ENCODE data around the gene YJEFN3. TPM values are rescaled to one million over a fixed set of nuclear protein-coding genes. Genes with fewer than 3 reads are reported as not detected.

Gene YJEFN3
- total RNA-seq, 1 donor from 2014 or later: 4.9 TPM

GRCh38 chr19:19567391-19567790 is 38.7 kb downstream of the YJEFN3 start:
- intact Hi-C loops (cut with DNase I): no loop called here
- no peak for DNase-seq (ENCODE audit: low spot score)
- ATAC-seq: no peak

- intact Hi-C loops (cut with DNase I): no loop called here
- DNase-seq (ENCODE audit: low spot score) (no peak), ATAC-seq (no peak)
These were observed 40.4 kb downstream of the YJEFN3 start for GRCh38 chr19:19568802-19569756.

- no peak for DNase-seq (ENCODE audit: low spot score)
- ATAC-seq: no peak
- intact Hi-C loops (cut with DNase I): no loop called here
These were observed 41.9 kb downstream of the YJEFN3 start for GRCh38 chr19:19570571-19570970.

- DNase-seq (ENCODE audit: low spot score) (no peak), ATAC-seq (no peak)
- intact Hi-C loops (cut with DNase I): no loop called here
These were observed 42.5 kb downstream of the YJEFN3 start for GRCh38 chr19:19571071-19571786.

DNA sequence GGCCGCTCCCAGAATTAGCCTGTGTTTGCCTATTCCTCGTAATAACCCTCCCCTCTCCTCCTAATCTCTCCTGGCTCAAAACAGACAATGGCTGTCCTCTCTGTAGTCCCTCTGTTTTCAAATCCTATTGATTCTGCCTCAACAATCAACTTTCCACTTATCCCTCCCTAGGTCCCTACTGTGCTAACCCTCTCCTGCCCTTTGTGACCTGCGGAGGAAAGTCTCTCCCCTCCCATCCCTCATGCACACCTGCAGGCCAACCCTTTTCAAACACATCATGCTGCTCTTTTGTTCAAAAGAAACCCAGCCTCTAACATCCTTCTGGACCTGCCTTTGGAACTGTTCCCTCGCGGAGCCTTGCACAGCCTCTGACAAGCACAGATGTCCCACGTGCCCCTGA is 46.7 kb downstream of the YJEFN3 start:
- intact Hi-C loops (cut with DNase I): no loop called here
- ATAC-seq: no peak
- no peak for DNase-seq (ENCODE audit: low spot score)

GRCh38 chr19:19578252-19578651 is 49.5 kb downstream of the YJEFN3 start:
- intact Hi-C loops (cut with DNase I): no loop called here
- DNase-seq (ENCODE audit: low spot score): no peak
- no peak for ATAC-seq

GRCh38 chr19:19579533-19580361 is 51.0 kb downstream of the YJEFN3 start:
- intact Hi-C loops (cut with DNase I): no loop called here

GRCh38 chr19:19580418-19580817 is 51.7 kb downstream of the YJEFN3 start:
- ATAC-seq: no peak
- no peak for DNase-seq (ENCODE audit: low spot score)
- intact Hi-C loops (cut with DNase I): no loop called here

More at GRCh38 chr19:19579533-19580361, 51.0 kb downstream of the YJEFN3 start:
- DNase-seq (ENCODE audit: low spot score): no peak
- ATAC-seq: no peak

- intact Hi-C loops (cut with DNase I): no loop called here
- no peak for ATAC-seq
These were observed 52.7 kb downstream of the YJEFN3 start for GRCh38 chr19:19581391-19581790.

GRCh38 chr19:19582471-19582870 is 53.8 kb downstream of the YJEFN3 start:
- DNase-seq (ENCODE audit: low spot score) (no peak), ATAC-seq (no peak)
- intact Hi-C loops (cut with DNase I): no loop called here

More at GRCh38 chr19:19581391-19581790, 52.7 kb downstream of the YJEFN3 start:
- DNase-seq (ENCODE audit: low spot score): no peak

DNA sequence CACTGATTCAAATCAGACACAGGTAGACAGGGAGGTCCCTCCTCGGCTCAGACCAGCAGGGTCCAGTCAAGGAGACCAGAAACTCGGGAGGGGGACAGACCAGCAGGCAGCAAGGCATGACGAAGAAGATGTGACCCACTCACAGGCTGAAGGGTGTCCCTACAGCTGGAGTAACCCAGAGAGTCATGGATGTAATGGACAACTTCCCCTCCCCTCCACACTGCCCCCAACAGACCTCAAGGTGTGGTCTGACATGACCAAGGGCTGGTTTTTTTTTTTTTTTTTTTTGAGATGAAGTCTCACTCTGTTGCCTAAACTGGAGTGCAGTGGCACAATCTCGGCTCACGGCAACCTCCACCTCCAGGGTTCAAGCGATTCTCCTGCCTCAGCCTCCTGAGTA is 55.6 kb downstream of the YJEFN3 start:
- ATAC-seq (no peak), DNase-seq (ENCODE audit: low spot score) (no peak)
- intact Hi-C loops (cut with DNase I): no loop called here

Other genes with a start within 250 kb of the YJEFN3 start
- gene SUGP1, start 208.4 kb upstream of the YJEFN3 start, total RNA-seq: 43.7 TPM
- 78.5 TPM for gene MAU2, start 208.1 kb upstream of the YJEFN3 start, total RNA-seq
- 57.7 TPM for gene GATAD2A, start 123.2 kb upstream of the YJEFN3 start, total RNA-seq
- gene TSSK6, start 13.4 kb upstream of the YJEFN3 start, total RNA-seq: 1.3 TPM
- gene NDUFA13, start 12.7 kb upstream of the YJEFN3 start, total RNA-seq: 206 TPM
- gene CILP2, start 9.4 kb downstream of the YJEFN3 start, total RNA-seq: 0.27 TPM
- 5.1 TPM for gene PBX4, start 89.8 kb downstream of the YJEFN3 start, total RNA-seq
- 11.0 TPM for gene LPAR2, start 99.3 kb downstream of the YJEFN3 start, total RNA-seq
- 16.2 TPM for gene GMIP, start 114.7 kb downstream of the YJEFN3 start, total RNA-seq
- 53.3 TPM for gene ATP13A1, start 134.8 kb downstream of the YJEFN3 start, total RNA-seq
- 9.3 TPM for gene ZNF101, start 139.9 kb downstream of the YJEFN3 start, total RNA-seq
- gene ZNF14, start 204.2 kb downstream of the YJEFN3 start, total RNA-seq: 11.3 TPM

Data from sciatic nerve (tissue), 2 donors.